Neural cell (in vitro differentiated cells): ENCODE measurements around the gene CLBA1. TPM values are rescaled to one million over a fixed set of nuclear protein-coding genes. Genes with fewer than 3 reads are reported as not detected.

ENCODE experiments used
- H2AFZ ChIP-seq: fragments of 200-600, 300-800 bp; sonication (generic), shearing (Covaris generic); 2 replicates; pipeline ENCODE4 v1.6.0; 2014; ENCODE audit warnings: low read depth, mild to moderate bottlenecking, antibody characterized with exemption, low read length, moderate library complexity
- H3F3A ChIP-seq: fragments of 200-600 bp; shearing (Covaris generic); 2 replicates; pipeline ENCODE4 v1.6.1; 2016; ENCODE audit warnings: mild to moderate bottlenecking, moderate library complexity, mixed read lengths, antibody characterized with exemption, low read length; ENCODE audit not compliant: insufficient read depth, poor library complexity, severe bottlenecking
- H3K27ac ChIP-seq: fragments of 200-600, 300-800 bp; sonication (generic), shearing (Covaris generic); 2 replicates; pipeline ENCODE4 v1.5.1; 2014; ENCODE audit warnings: mild to moderate bottlenecking, low read length, moderate library complexity
- H3K27me3 ChIP-seq: fragments of 300-800, 200-600 bp; sonication (generic), shearing (Covaris generic); 2 replicates; pipeline ENCODE4 v1.6.0; 2014; ENCODE audit warnings: mild to moderate bottlenecking, low read depth, low read length, moderate library complexity; ENCODE audit not compliant: insufficient read depth
- H3K36me3 ChIP-seq: fragments of 300-800, 200-600 bp; sonication (generic), shearing (Covaris generic); 2 replicates; pipeline ENCODE4 v1.5.1; 2014; ENCODE audit warnings: mild to moderate bottlenecking, antibody characterized with exemption, low read length, moderate library complexity; ENCODE audit not compliant: insufficient read depth
- H3K4me2 ChIP-seq: fragments of 300-800, 200-600 bp; sonication (generic), shearing (Covaris generic); 2 replicates; pipeline ENCODE4 v1.6.0; 2014; ENCODE audit warnings: mild to moderate bottlenecking, low read length
- H3K4me3 ChIP-seq: fragments of 300-800, 200-600 bp; sonication (generic), shearing (Covaris generic); 2 replicates; pipeline ENCODE4 v1.5.1; 2014; ENCODE audit warnings: mild to moderate bottlenecking, low read length, moderate library complexity
- H3K79me2 ChIP-seq: fragments of 200-600 bp; shearing (Covaris generic); replicated peaks from 2 replicates; pipeline ENCODE4 v1.6.0; 2014; ENCODE audit warnings: mild to moderate bottlenecking, low read length, moderate library complexity; ENCODE audit not compliant: insufficient read depth
- H3K9ac ChIP-seq: fragments of 300-800, 200-600 bp; sonication (generic), shearing (Covaris generic); 2 replicates; pipeline ENCODE4 v1.6.1; 2016; ENCODE audit warnings: mild to moderate bottlenecking, low read length, mixed read lengths
- H3K9me2 ChIP-seq: fragments of 200-600 bp; shearing (Covaris generic); 2 replicates; pipeline ENCODE4 v1.6.1; 2016; ENCODE audit warnings: mild to moderate bottlenecking, low read length, mixed read lengths; ENCODE audit not compliant: insufficient read depth
- H3K9me3 ChIP-seq: fragments of 200-600, 300-800 bp; sonication (generic), shearing (Covaris generic); 2 replicates; pipeline ENCODE4 v1.6.1; 2016; ENCODE audit warnings: mild to moderate bottlenecking, mixed run types, low read length, moderate library complexity, mixed read lengths
- H4K20me1 ChIP-seq: fragments of 200-600 bp; shearing (Covaris generic); 2 replicates; pipeline ENCODE4 v1.6.1; 2016; ENCODE audit warnings: mild to moderate bottlenecking, mixed run types; ENCODE audit not compliant: insufficient read depth
- CTCF ChIP-seq: fragments of 450-650 bp; IDR thresholded peaks from 2 replicates; pipeline ENCODE4 v1.5.1; 2014; ENCODE audit warnings: antibody characterized with exemption, mild to moderate bottlenecking, moderate library complexity; ENCODE audit not compliant: poor library complexity, severe bottlenecking
- EP300 ChIP-seq: fragments of 450-650 bp; conservative IDR thresholded peaks from 2 replicates; pipeline ENCODE4 v1.6.1; 2014; ENCODE audit warnings: antibody characterized with exemption, mild to moderate bottlenecking, moderate library complexity; ENCODE audit not compliant: poor library complexity, severe bottlenecking
- EZH2 ChIP-seq: fragments of 200-600, 300-800 bp; shearing (Covaris generic), sonication (generic); IDR thresholded peaks from 2 replicates; pipeline ENCODE4 v1.6.1; 2014; ENCODE audit warnings: antibody characterized with exemption, low read length, borderline replicate concordance, mild to moderate bottlenecking; ENCODE audit not compliant: insufficient read depth, poor library complexity, severe bottlenecking
- MXI1 ChIP-seq: fragments of 450-650 bp; conservative IDR thresholded peaks from 2 replicates; pipeline ENCODE4 v1.6.1; 2014; ENCODE audit warnings: antibody characterized with exemption, mild to moderate bottlenecking; ENCODE audit not compliant: poor library complexity, severe bottlenecking
- POLR2AphosphoS5 ChIP-seq: IDR thresholded peaks from 2 replicates; pipeline ENCODE4 v1.6.1; 2012
- RAD21 ChIP-seq: fragments of 450-650 bp; conservative IDR thresholded peaks from 2 replicates; pipeline ENCODE4 v1.6.1; 2014; ENCODE audit warnings: antibody characterized with exemption, mild to moderate bottlenecking, moderate library complexity
- REST ChIP-seq: IDR thresholded peaks from 2 replicates; pipeline ENCODE4 v1.6.1; 2012; ENCODE audit warnings: borderline replicate concordance
- SMC3 ChIP-seq: fragments of 450-650 bp; conservative IDR thresholded peaks from 2 replicates; pipeline ENCODE4 v1.6.1; 2014; ENCODE audit warnings: antibody characterized with exemption, mild to moderate bottlenecking, moderate library complexity; ENCODE audit not compliant: poor library complexity
- TAF1 ChIP-seq: IDR thresholded peaks from 2 replicates; pipeline ENCODE4 v1.6.1; 2012; ENCODE audit warnings: low read depth
- polyA plus RNA-seq: library from polyadenylated mRNA; depleted of rRNA; stranded (reverse); fragments of >200 nt; gene quantifications from 2 replicates; pipeline ENCODE4 v1.2.3, GENCODE V29; 2014

CLBA1 gene
- polyA plus RNA-seq, 1 donor from 2014 or later, result 27.8 TPM

- Histone ChIP-seq H3K4me2 (no peak overlapping the region), H3K27me3 (peaks cover 12% of the 10 kb centered on the region), H4K20me1 (no peaks in the 10 kb centered on the region), H3K27ac (no peak overlapping the region), H3K9ac (no peak overlapping the region), H3K36me3 (no peaks in the 10 kb centered on the region), H3K9me3 (peaks cover 4% of the 10 kb centered on the region), H3K79me2 (no peaks in the 10 kb centered on the region), H2AFZ (no peak overlapping the region), H3K4me3 (no peak overlapping the region), H3F3A (no peaks in the 10 kb centered on the region), H3K9me2 (no peaks in the 10 kb centered on the region)
- TF ChIP-seq REST, result no peak
- TF ChIP-seq EP300, result no peak
- no peak for TF ChIP-seq MXI1
- no peak for TF ChIP-seq TAF1
- no peak for TF ChIP-seq SMC3
- TF ChIP-seq EZH2, result no peak
- TF ChIP-seq RAD21, result no peak
- no peak for TF ChIP-seq CTCF
- TF ChIP-seq POLR2AphosphoS5, result no peak
Observed at GRCh38 chr14:105028251-105028927, 42.8 kb downstream of the CLBA1 start.

GRCh38 chr14:105029402-105029801 lies 43.8 kb downstream of the CLBA1 start:
- Histone ChIP-seq H3K27ac (no peak overlapping the region), H3K27me3 (peaks cover 22% of the 10 kb centered on the region), H3K4me2 (no peak overlapping the region), H2AFZ (no peak overlapping the region), H4K20me1 (no peaks in the 10 kb centered on the region), H3K9me2 (no peaks in the 10 kb centered on the region), H3K4me3 (no peak overlapping the region), H3K9ac (no peak overlapping the region), H3K9me3 (peaks cover 7% of the 10 kb centered on the region), H3K36me3 (no peaks in the 10 kb centered on the region), H3F3A (no peaks in the 10 kb centered on the region), H3K79me2 (no peaks in the 10 kb centered on the region)
- TF ChIP-seq EP300 (no peak), RAD21 (no peak), POLR2AphosphoS5 (no peak), TAF1 (no peak), CTCF (no peak), REST (no peak), MXI1 (no peak), SMC3 (no peak), EZH2 (no peak)
